ENCODE measurements around the gene CLDN6.

GRCh38 chr16:3013998-3014690 is 3.8 kb downstream of the CLDN6 start:
- no peak for TF ChIP-seq RARB (CRISPR knock-in tag; IDR thresholded peaks at IDR 0.05)
- TF ChIP-seq ZFP30 (CRISPR knock-in tag; IDR thresholded peaks at IDR 0.05) = no peak
- TF ChIP-seq ISL1 (CRISPR knock-in tag; IDR thresholded peaks at IDR 0.05) = no peak
- no peak for TF ChIP-seq CREB5 (CRISPR knock-in tag; IDR thresholded peaks at IDR 0.05; ENCODE audit: low read depth)
- no peak for TF ChIP-seq CSDC2 (CRISPR knock-in tag; IDR thresholded peaks at IDR 0.05)
- TF ChIP-seq TCF4 (CRISPR knock-in tag; IDR thresholded peaks at IDR 0.05; ENCODE audit: borderline replicate concordance) = no peak
- TF ChIP-seq GLIS3 (CRISPR knock-in tag; IDR thresholded peaks at IDR 0.05) = no peak
